Suppressor macrophage (primary cell): ENCODE data around the gene RBM7.
A peak's percentile ranks its signal among the peaks of the same experiment; 100 is the strongest.

Experiments
- DNase-seq, 4 experiments: peaks; one replicate each; pipeline ENCODE4 v3.0.0-alpha.2; 2020 to 2022

Gene RBM7

DNA sequence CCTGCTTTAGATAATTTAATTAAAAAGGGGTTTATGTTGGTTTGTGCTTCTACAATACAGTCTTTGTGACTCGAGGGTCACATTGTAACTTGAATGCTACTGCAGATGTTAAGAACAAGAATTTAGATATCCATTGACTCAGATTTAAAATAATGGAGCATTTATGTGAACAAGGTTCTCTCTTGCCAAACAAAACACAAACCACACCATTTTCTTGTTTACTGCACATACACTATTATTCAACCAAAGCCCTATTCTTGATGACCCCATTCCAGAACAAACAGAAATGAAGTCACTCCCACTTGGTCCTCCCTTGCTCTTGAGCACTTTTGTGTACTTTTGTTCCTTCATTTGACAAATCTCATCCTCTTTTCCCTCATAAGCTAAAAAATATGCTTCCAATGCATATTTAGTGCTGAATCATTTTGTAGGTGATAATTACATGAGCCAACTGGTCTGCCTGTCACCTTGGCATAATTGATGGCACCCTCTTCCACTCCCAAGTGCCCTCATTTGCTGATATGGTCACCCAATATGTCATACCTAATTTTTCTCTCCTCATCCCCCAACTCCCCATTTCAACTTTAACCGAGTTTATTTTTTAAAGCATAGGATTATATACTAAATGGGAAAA lies 3.0 kb upstream of the RBM7 start:
- no peak for DNase-seq

DNA sequence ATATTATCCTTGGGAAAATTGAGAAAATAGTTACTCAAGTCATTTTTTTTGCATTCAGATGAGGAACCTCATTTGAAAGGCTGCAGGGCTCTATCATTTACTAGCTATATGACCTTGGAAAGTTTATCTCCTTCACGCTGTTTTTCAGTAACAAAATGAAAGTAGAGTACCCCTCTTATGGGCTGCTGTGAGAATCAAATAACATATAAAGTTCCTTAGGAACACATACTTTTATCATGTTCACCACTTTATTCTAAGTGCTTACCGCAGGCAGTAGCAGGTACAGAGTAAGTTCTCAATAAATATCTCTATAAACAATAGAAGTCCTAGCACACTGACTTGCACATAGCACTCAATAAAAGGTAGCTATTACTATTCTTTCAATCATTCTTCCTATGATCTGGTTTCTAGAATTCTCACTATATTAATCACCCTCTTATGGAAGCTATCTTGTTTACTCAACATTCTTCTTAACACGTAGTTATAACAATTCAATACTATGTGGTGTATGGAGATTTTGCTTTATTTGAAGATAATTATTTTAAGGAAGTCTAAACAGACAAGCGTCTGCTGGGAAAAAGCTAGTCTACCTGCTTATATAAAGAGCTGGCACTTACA lies 2.1 kb upstream of the RBM7 start:
- no peak for DNase-seq

DNA sequence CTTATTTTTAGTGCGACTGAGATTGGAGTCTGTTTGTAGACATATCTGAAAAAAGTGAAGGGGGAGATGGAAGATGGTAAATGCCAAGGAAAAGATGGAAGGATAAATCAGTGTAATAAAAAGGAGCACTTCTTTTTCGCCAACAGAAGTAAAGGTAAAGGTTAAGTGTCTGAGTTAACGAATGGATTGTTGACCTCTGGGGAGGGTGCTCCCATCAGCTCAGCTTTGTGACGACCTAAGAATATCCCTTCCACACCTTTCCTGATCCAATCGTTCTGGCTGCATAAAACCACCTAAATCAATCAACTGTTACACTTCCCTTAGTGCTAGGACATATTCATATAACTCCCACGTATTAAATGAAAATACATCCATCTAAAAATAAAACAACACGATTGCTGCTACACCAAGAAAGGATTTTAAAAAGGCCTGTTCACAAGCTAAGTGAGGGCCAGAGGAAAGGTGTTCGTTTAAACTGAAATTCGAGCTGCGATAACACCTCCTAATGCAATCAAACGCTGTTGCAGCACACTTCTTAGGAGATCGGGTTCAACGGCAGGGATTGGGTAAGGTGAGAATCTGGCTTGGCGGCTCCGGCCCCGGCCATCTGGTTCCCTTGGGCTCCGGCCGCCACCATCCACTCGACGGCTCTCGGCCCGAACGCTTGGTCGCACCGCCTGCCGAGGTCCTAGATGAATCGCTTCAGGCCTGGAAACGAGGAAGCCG lies 813 bp upstream of the RBM7 start:
- peak in 1 of 4 experiments; percentile 7 for DNase-seq

DNA sequence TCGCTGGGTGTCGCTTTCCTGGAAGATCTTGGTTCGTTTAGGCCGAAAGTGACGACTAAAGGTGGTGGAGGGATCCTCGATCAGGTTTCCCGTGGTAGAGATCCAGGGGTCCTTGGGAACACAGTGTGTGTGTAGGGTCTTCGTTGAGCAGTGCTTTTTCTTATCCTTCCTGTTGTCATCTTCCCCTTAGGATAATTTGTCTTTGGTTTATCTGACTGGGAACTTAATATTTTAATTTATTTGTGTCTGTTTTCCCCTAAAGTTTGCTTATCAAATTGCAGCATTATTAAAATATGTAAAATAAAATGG lies 403 bp downstream of the RBM7 start:
- DNase-seq: no peak

DNA sequence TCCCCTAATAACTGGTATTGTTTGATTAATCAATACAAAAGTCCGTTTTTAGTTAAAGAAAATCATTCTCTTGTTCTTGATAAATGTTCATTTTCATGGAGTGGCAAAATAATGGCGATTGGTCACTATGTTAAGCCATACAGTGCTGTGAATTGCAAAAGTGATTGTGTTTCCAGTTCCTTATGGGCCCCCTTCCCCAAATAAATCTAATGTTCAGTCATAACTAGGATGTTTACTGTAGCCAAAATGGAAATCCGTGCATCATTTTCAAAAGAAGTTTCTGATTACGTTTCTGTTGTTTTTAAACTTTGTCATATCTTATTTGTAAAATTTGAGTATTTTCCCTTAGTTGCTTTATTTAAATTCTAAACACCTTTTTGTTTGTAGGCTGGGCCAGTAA lies 845 bp downstream of the RBM7 start:
- DNase-seq: peak in 3 of 4 experiments; percentile 22 to 49 (median 36)

DNA sequence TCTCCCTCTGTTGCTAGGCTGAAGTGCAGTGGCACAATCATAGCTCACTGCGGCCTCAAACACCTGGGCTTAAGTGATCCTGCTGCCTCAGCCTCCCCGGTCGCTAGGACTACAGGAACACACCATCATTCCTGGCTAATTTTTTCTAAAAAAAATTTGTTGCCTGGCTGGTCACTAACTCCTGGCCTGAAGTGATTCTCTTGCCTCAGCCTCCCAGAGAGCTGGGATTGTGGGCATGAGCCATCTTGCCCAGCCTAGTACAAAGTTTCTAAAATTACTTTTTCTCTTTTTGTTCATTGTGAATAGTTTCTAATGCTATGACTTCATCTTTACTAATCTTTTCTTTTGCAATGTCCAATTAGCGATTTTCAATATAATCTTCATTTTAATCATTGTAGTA lies 12.5 kb downstream of the RBM7 start:
- DNase-seq: no peak

DNA sequence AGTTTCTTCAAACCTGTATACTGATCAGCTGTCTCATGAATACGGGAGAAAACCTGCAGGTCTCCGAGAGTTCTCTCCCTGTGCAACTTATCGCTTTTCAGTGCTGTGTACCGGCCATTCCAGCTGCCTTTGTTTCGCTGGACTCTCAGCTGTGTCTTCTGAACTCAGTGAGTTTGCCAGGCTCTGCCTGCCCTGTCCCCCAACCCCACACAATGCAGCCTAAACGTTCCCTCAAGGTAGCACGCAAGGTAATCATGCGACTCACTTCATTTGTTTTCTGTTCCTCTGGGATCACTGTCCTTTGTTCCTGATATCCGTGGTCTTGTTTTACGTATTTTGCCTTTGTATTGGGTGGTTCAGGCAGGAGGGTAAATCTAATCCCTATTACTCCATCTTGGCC lies 13.5 kb downstream of the RBM7 start:
- DNase-seq: no peak

DNA sequence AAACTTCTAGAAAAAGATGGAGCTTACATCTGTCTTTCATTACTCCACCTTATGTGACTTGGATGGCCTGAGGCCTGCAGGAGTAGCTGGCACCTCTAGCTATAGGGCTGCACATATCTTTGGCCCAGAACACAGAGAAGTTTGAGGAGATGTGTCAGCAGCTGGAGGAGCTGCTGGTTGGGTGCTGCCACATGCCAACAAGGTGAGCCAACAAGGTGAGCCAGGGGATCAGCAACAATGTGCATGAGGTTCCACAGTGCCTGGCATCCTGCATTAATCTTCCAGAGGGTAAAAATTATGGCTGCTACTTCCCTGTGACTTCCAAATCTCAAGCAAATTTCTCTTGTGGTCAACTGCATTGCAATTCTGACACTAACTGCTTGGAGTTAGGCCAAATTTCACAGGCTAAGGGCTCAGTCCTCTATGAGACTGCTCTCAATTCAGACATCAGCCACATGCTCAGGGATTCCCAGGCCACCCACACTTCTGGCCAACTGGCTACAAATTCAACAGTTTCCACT lies 16.0 kb downstream of the RBM7 start:
- no peak for DNase-seq

DNA sequence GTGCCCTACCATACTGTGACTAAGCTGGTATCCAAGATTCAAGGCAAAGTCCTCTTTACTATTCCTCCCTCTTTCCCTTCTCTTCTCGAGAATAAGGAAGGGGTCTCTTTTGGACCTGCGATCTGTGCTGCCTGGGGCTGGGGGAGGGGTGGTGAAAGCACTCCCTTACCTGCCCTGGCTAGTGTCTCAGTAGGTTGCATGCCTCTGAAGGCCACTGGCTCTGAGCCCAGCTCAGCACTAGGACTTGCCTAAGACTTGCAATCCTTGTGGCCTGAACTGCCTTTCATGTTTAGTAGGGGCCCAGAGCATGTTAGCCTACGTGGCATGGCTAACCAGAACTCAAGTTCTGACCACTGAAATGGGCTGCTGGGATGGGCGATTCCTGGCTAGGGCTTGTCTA lies 25.8 kb downstream of the RBM7 start:
- DNase-seq: no peak

DNA sequence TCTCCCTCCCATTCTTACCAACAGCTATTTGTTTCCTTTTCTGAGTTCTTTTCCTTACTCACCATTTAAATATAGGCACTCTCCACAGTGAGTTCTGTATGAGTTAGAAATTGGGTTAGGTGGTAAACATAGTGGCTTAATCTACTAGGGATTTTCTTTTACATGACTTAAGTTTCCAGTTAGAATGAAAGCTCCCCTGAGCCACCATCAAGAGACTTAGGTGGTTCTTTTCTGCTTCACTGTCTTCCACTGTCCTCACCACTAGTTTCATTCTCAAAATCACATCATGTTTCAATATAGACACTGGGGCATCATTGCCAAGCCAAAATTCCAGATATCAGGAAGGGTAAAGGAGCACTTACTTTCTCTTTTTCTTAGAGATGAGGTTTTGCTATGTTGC lies 29.8 kb downstream of the RBM7 start:
- DNase-seq: no peak

DNA sequence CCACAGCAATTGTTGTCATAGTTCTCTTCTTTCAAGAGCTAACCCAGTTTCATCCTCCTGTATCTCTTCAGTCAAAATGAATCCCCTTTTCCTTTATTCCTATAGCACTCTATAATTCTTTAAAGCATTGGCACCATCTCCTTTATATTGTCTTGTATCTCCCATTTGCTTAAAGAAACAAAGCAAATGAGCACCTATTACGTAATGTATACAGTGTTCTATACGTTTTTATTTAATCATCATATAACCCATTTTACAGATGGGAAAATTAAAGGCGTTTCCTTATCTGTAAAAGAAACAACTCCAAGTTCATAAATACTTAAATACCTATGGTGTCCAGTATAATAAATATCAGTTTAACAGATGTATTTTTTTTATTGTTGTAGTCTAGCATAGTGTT lies 32.4 kb downstream of the RBM7 start:
- no peak for DNase-seq

DNA sequence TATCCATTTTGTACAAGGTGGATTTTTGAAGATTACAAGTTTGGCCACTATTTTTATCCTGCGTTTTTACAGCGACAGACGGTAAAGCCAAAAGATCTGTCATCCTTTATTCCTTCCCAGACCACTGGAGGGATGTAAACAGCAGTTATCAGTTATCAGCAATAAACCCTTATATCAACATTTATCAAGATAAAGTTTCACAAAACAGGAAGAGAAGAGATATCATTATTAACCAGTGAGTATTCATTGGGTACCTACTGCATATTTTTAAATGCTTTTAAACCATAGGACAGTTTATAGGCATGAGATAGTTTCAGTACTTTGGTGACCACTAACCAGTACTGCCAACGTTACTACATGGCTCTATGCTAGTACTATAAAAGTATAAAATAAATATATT lies 32.9 kb downstream of the RBM7 start:
- DNase-seq: no peak

DNA sequence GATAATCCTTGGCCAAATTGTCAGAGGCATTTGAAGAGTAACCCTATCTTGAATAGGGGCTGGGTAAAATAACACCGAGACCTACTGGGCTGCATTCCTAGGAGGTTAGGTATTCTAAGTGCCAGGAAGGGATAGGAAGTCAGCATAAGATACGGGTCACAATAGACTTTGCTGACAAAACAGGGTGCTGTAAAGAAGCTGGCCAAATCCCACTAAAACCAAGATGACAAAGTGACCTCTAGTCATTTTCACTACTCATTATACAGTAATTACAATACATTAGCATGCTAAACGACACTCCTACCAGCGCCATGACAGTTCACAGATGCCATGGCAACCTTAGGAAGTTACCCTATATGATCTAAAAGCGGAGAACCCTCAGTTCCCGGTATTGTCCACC lies 37.8 kb downstream of the RBM7 start:
- DNase-seq: no peak

DNA sequence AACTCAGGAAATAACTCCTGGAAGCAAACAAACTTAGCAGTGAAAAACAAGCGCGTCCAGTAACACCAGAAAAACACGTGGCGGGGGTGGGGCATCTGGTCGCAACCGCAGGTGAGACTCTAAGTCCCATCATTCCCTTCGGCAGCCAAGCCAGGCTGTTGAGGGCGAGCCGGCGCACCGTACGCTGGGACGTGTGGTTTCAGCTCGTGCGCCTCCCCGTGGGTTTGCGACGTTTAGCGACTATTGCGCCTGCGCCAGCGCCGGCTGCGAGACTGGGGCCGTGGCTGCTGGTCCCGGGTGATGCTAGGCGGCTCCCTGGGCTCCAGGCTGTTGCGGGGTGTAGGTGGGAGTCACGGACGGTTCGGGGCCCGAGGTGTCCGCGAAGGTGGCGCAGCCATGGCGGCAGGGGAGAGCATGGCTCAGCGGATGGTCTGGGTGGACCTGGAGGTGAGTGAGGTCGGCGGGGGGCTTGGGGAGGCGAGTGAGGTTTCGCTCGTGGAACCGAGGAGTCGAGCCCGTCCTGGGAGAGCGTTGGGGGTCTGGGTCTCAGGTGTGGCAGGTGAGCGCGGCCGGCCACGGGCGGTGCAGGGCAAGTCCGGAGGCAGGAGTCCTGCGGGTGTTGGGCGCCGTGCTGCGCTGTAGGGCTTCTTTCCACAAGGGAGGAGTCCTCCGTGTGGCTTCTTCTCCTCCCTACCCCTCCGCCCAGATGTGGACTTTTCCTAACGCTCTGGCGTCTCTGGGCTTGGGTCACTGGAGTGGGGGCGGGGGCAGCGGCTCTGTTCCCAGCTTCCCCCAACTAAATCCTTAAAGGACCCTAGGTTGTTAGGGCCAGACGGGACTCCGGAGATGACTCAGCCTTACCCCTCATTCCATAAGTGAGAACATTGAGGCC lies 39.0 kb downstream of the RBM7 start, which contains the start of gene REXO2:
Gene REXO2 (plus strand): TSS at position 239 of the 892 bp plus-strand sequence. CDS start 62 bp downstream, at position 301.
- peak; percentile 95 to 98 (median 96) for DNase-seq

DNA sequence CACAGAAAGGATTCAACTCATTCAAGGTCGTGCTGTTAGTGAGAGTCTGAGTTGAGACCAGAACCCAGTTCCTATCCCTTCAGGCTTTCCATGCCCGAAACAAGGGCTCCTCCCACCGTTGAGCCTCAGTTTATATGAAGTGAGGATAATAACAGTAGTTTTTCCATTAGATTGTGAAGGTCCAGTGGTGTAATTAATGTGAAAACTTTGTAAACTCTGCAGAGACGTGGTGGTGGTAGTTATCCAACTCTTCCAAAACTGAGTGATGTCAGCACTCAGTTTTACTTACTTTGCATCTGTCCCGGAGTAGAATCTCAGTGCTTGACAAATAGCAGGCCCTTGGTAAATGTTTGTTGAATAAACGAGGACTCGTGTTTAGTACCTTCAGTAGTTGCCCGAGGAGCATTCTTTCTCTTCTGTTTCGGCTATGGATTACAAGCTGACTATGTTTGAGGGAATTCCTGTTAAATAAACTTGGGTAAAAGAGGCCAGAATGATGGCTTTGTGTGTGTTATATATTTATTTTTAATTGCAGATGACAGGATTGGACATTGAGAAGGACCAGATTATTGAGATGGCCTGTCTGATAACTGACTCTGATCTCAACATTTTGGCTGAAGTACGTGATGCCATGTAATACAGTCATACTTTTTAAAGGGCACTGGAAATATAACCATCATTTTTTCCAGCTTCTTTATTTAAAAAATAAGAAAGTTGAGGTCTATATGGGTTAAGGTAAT lies 39.8 kb downstream of the RBM7 start:
- peak in 1 of 4 experiments; percentile 3 for DNase-seq

DNA sequence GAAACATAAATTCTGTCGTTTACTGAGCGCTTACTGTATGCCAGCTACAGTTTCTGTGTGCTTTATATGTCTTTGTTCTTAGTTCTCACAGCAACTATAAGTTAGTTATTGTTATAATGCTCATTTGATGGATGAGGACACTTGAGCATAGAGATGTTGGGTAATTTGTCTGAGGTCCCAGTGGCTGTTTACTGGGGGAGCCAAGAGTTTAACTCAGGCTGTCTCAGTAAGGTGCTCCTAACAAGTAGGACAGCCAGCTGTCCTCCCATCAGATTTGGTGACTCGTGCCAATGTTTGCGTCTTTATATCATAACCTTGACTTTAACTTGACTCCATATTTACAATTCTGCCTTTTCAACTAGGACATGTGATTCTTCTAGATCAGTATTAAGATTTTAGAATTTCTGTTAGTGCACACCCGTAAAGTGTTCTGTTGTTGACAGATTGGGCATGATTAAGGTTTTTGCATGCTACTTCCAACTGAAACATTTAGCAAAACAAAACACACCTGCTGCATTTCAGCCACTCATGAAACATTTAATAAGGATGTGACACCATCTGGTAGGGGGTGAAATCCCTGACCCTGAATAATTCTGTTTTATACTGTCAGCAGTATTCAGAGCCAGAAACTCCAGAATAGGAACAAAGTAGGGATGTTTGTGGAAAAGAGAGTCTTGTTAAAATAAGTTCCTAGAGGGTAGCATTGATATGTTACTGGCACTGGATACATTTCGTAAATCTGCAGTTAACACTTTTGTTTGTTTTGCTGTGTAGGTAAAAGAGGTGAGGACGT lies 40.7 kb downstream of the RBM7 start:
- no peak for DNase-seq

DNA sequence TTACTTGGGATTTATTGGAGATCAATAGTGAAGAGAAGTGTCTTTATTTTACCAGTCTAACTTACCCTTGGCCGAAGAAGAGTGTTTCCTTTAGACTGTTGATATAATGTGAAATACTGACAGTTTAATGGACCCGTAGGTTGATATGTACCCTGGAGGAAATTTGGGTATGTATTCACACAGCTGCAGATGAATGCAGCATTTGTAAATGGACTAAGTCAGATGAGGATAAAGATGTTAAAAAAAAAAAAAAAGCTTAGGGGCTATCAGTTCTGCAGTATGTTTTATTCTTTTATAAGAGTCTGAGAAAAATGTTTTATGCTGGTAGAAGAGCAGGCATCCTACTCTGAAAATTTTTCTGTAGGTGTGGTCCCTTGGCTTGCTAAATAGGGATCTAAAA lies 41.5 kb downstream of the RBM7 start:
- no peak for DNase-seq

DNA sequence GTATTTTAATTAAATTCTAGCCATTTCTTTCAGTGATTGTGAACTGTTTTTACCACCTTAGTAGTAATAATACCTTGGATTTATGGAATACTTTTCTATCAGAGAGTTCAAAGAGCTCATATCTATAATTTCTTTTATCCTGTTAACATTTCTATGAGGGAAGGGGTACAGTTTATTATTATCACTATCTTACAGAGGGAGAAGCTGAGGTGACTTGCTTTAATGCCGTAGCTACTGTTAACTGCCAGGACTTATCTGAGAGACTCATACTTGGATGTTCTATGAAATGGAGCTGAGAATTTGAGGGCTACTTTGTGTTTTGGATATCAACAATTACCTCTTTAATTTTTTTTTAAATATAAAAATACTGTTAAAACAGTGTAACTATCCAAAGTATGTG lies 42.1 kb downstream of the RBM7 start:
- DNase-seq: no peak

DNA sequence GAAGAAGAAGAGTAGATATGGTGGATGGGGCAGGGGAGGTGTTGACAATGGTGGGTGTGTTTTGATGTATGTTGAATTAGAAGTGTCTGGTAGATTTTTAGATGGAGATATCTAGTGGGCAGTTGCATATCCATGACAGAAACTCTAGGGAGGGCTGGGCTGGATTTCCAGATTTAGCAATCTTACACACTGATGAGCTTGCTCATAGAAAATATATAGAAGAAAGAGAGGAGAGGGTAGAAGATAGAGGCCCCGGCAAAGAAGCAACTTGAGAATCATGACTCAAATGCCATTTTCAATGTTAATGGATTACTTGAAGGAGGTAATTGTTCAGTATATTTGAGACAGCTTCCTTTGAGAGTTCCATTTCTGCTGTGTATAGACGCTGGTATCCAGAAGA lies 47.0 kb downstream of the RBM7 start:
- no peak for DNase-seq

DNA sequence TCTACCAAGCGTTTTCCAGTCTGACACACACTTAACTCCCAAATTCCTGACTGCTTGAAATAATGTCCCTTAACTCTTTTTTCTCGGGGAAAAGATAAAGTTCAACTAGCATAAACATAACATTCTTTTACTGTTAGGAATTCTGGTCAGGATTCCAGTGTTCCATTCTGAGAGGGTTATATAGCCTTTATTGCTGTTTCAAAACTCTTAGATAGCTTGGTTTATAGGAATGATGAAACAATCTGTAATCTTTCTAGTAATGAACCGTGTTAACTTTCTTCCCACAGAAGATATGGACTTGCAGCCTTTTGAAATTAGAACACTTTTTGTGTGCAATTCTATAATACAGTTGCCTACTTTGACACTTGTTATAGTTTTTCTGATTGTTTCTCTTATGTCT lies 47.4 kb downstream of the RBM7 start:
- no peak for DNase-seq

DNA sequence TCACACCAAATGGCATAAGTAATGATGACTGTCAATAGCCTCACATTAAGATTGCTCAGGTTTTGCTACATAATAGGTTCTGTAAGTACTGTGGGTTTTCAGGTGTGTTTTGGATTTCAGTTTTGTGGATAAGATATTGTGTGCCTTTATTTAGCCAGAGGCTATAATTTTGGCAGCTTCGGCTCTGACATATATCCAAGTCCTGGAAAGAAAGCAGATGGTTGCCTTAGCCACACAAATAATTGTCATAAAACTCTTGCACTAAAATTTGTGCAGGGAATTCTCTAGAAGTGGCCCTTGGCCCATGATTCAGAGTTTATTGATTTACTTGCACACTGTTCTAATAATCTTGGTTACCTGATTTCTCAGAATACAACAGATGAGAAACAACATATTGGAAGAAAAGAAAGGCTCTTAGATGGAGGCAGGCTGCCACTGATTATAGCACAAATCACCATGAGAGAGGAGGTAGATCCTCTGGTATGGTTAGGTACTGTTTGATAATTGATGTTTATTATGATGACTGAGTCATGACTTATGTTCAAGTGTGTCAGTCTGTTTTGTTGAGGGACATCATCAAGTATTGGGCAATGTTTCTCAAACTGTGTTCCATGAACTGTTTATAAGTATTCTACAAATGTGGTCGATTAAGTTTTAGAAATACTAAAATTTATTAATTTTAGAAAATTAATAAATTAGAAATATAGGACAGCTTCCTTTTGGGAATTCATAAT lies 48.5 kb downstream of the RBM7 start:
- DNase-seq: no peak
